IMR-90 (cell line): ENCODE results near the gene SLC26A11. TPM values are rescaled to one million over a fixed set of nuclear protein-coding genes. Genes with fewer than 3 reads are reported as not detected.

ENCODE experiments used
- ATAC-seq: fragments of 200-7000 bp; cut with Tn5 transposase; 2 replicates; pipeline ENCODE4 v1.9.1; 2020; ENCODE audit warnings: low read depth, mild to moderate bottlenecking, moderate library complexity
- BruUV-seq: library from RNA; stranded (reverse); fragments of 400-500 nt; replicated peaks from 2 replicates; lab custom pipeline; 2021; lab: Mats Ljungman, UMichigan
- CTCF ChIA-PET: fragments of 300-600 bp; formaldehyde crosslinking; extraction: SDS; loops from one replicate; lab custom pipeline; 2021; ENCODE audit warnings: antibody characterized with exemption; lab: Yijun Ruan, JAX
- POLR2A ChIA-PET: fragments of 300-600 bp; sonication (Branson Sonifier 250); formaldehyde crosslinking; loops from one replicate; lab custom pipeline; 2022; ENCODE audit warnings: antibody characterized with exemption; ENCODE audit not compliant: unreplicated experiment; lab: Charles Lee
- DNase-seq: peaks from one replicate; pipeline ENCODE4 v3.0.0; 2013
- H2AFZ ChIP-seq: replicated peaks from 2 replicates; pipeline ENCODE3; 2013; ENCODE audit warnings: low read length, mild to moderate bottlenecking; ENCODE audit not compliant: poor library complexity
- H2AK5ac ChIP-seq: 2 replicates; pipeline ENCODE4 v1.6.1; 2013; ENCODE audit warnings: low read depth, low read length, inconsistent platforms
- H2AK9ac ChIP-seq: replicated peaks from 2 replicates; pipeline ENCODE3; 2013; ENCODE audit warnings: mild to moderate bottlenecking, low read depth, low read length, moderate library complexity; ENCODE audit not compliant: poor library complexity
- H2BK120ac ChIP-seq: 2 replicates; pipeline ENCODE4 v1.6.1; 2013; ENCODE audit warnings: low read depth, low read length, inconsistent platforms
- H2BK15ac ChIP-seq: 3 replicates; pipeline ENCODE4 v1.6.1; 2013; ENCODE audit warnings: low read depth, low read length, inconsistent platforms
- H2BK20ac ChIP-seq: 2 replicates; pipeline ENCODE4 v1.6.1; 2013; ENCODE audit warnings: low read depth, mild to moderate bottlenecking, inconsistent platforms, low read length, moderate library complexity
- H2BK5ac ChIP-seq: 2 replicates; pipeline ENCODE4 v1.6.1; 2013; ENCODE audit warnings: mild to moderate bottlenecking, low read depth, low read length, inconsistent platforms; ENCODE audit not compliant: poor library complexity, severe bottlenecking
- H3K14ac ChIP-seq: replicated peaks from 2 replicates; pipeline ENCODE4 v1.6.1; 2013; ENCODE audit warnings: low read depth, low read length, inconsistent platforms
- H3K18ac ChIP-seq: 2 replicates; pipeline ENCODE4 v1.6.1; 2013; ENCODE audit warnings: low read depth, low read length, control low read depth
- H3K23ac ChIP-seq: 2 replicates; pipeline ENCODE4 v1.6.1; 2013; ENCODE audit warnings: low read depth, low read length, inconsistent platforms
- H3K27ac ChIP-seq: 2 replicates; pipeline ENCODE4 v1.5.1; 2013; ENCODE audit warnings: mild to moderate bottlenecking, control low read depth, low read length; ENCODE audit not compliant: insufficient read depth
- H3K27me3 ChIP-seq: 2 replicates; pipeline ENCODE4 v1.6.1; 2013; ENCODE audit warnings: low read length; ENCODE audit not compliant: control insufficient read depth, insufficient read depth
- H3K36me3 ChIP-seq: 2 replicates; pipeline ENCODE4 v1.6.1; 2013; ENCODE audit warnings: low read length, mixed read lengths; ENCODE audit not compliant: control insufficient read depth, insufficient read depth
- H3K4ac ChIP-seq: 2 replicates; pipeline ENCODE4 v1.6.1; 2013; ENCODE audit warnings: low read depth, low read length, inconsistent platforms
- H3K4me1 ChIP-seq: 2 replicates; pipeline ENCODE4 v1.6.1; 2013; ENCODE audit warnings: low read length, mixed read lengths; ENCODE audit not compliant: control insufficient read depth, insufficient read depth
- H3K4me2 ChIP-seq: 2 replicates; pipeline ENCODE4 v1.6.1; 2013; ENCODE audit warnings: low read depth, mild to moderate bottlenecking, control low read depth, low read length, moderate library complexity
- H3K4me3 ChIP-seq: 2 replicates; pipeline ENCODE4 v1.5.1; 2013; ENCODE audit warnings: low read depth, mild to moderate bottlenecking, control low read depth, low read length, moderate library complexity; ENCODE audit not compliant: insufficient read depth
- H3K56ac ChIP-seq: 2 replicates; pipeline ENCODE4 v1.6.1; 2013; ENCODE audit warnings: low read length, inconsistent platforms; ENCODE audit not compliant: insufficient read depth; ENCODE audit errors: extremely low read depth
- H3K79me1 ChIP-seq, 2 experiments: 2 replicates each; pipeline ENCODE4 v1.6.1; 2013; ENCODE audit warnings: low read length in 2 of 2, inconsistent platforms in 1 of 2, low read depth in 1 of 2
- H3K9ac ChIP-seq: 2 replicates; pipeline ENCODE4 v1.6.1; 2013; ENCODE audit warnings: low read depth, low read length, control low read depth
- H3K9me1 ChIP-seq: 2 replicates; pipeline ENCODE4 v1.6.1; 2013; ENCODE audit warnings: low read length, inconsistent platforms; ENCODE audit not compliant: insufficient read depth
- H3K9me3 ChIP-seq: 2 replicates; pipeline ENCODE4 v1.6.1; 2013; ENCODE audit warnings: low read length; ENCODE audit not compliant: control insufficient read depth, insufficient read depth
- H4K20me1 ChIP-seq: 2 replicates; pipeline ENCODE4 v1.6.1; 2013; ENCODE audit warnings: low read length, inconsistent platforms; ENCODE audit not compliant: insufficient read depth
- H4K5ac ChIP-seq: 2 replicates; pipeline ENCODE4 v1.6.1; 2013; ENCODE audit warnings: mild to moderate bottlenecking, low read depth, low read length, control low read depth
- H4K8ac ChIP-seq, 2 experiments: 2 replicates each; pipeline ENCODE4 v1.6.1; 2013; ENCODE audit warnings: low read depth in 2 of 2, low read length in 2 of 2, control low read depth in 1 of 2, inconsistent platforms in 1 of 2
- H4K91ac ChIP-seq: 2 replicates; pipeline ENCODE4 v1.6.1; 2013; ENCODE audit warnings: low read depth, low read length, inconsistent platforms; ENCODE audit not compliant: insufficient read depth
- BHLHE40 ChIP-seq: fragments of 150-350 bp; IDR thresholded peaks from 2 replicates; pipeline ENCODE4 v1.6.1; 2016; ENCODE audit warnings: mild to moderate bottlenecking, low read depth, low read length
- ELK1 ChIP-seq: fragments of 150-350 bp; IDR thresholded peaks from 2 replicates; pipeline ENCODE4 v1.6.1; 2016; ENCODE audit warnings: low read depth, mild to moderate bottlenecking, low read length, moderate library complexity, borderline replicate concordance
- WGBS, 2 experiments: methylation state at CpG; one replicate each; pipeline versions ENCODE4 v1.1.5 to v1.1.7; 2013; ENCODE audit warnings: missing lambda C conversion rate in 2 of 2; ENCODE audit not compliant: insufficient read length in 1 of 2; ENCODE audit errors: extremely low coverage in 2 of 2; 5-methylcytosine and 5-hydroxymethylcytosine counted together
- dilution Hi-C: fragments of 300-500 bp; cut with HindIII; formaldehyde crosslinking; loops from one replicate; pipeline ENCODE4 v1.14.3; 2018; ENCODE audit warnings: low sequenced_read_pairs; ENCODE audit not compliant: unreplicated experiment
- in situ Hi-C: fragments of 300-500 bp; cut with MboI; formaldehyde crosslinking; loops from 3 replicates; pipeline ENCODE4 v1.14.3; 2019; ENCODE audit warnings: low sequenced_read_pairs, inconsistent platforms, mixed read lengths
- intact Hi-C: fragments of 100-400 bp; cut with micrococcal nuclease; formaldehyde crosslinking; loops from 2 replicates; pipeline ENCODE4 v1.10.0; 2022
- polyA plus RNA-seq, 3 experiments: library from polyadenylated mRNA; depleted of rRNA; stranded (reverse); fragments of >200 nt; gene quantifications; 2 replicates each; pipeline ENCODE4 v1.2.3, GENCODE V29; 2012; ENCODE audit warnings: low replicate concordance in 1 of 3
- total RNA-seq: library from RNA; depleted of rRNA; stranded (reverse); fragments of >200 nt; gene quantifications from 2 replicates; pipeline ENCODE4 v1.2.3, GENCODE V29; 2012

The SLC26A11 gene
- total and polyA plus RNA-seq, 2 of the 4 experiments (the other 2 are of a cell fraction): 3.2 to 15.6 TPM

GRCh38 chr17:80287806-80288567 is 67.8 kb downstream of the SLC26A11 start:
- no peak overlapping the region for H2AK5ac ChIP-seq
- intact Hi-C loops (no loop called here), in situ Hi-C loops (no loop called here), dilution Hi-C loops (no loop called here)
- no peaks in the 10 kb centered on the region for H3K4me1 ChIP-seq
- H2AK9ac ChIP-seq: no peak overlapping the region
- no peak overlapping the region for H2AFZ ChIP-seq
- H3K56ac ChIP-seq: no peak overlapping the region
- H3K9me1 ChIP-seq: peaks cover 11% of the 10 kb centered on the region
- ChIA-PET POLR2A (no interaction called here), CTCF (no interaction called here)
- no peak overlapping the region for H2BK20ac ChIP-seq
- no peak overlapping the region for H3K4me3 ChIP-seq
- H2BK15ac ChIP-seq: no peak overlapping the region
- no peak overlapping the region for H3K4me2 ChIP-seq
- H3K23ac ChIP-seq: no peak overlapping the region
- no peaks in the 10 kb centered on the region for H3K27me3 ChIP-seq
- H3K9me3 ChIP-seq: no peaks in the 10 kb centered on the region
- peaks cover 58% of the 10 kb centered on the region for H3K36me3 ChIP-seq
- no peak overlapping the region for H2BK120ac ChIP-seq
- no peak overlapping the region for H3K27ac ChIP-seq
- 100% methylated on average over 4 of the region's 22 CpGs; no CpG with 5 or more reads in 1 of the 2 experiments for WGBS, 2 experiments
- no peak overlapping the region for H4K8ac ChIP-seq
- no peak overlapping the region for H2BK5ac ChIP-seq
- ATAC-seq: no peak
- DNase-seq: no peak
- H3K9ac ChIP-seq: no peak overlapping the region
- peaks cover 11 to 34% of the 10 kb centered on the region in 2 experiments; a peak in 3 of 4 replicates for H3K79me1 ChIP-seq
- no peak overlapping the region for H4K5ac ChIP-seq
- no peak overlapping the region for H4K91ac ChIP-seq
- no peak overlapping the region for H3K18ac ChIP-seq
- peaks cover 11% of the 10 kb centered on the region for H4K20me1 ChIP-seq
- BruUV-seq: no TSS peak
- TF ChIP-seq ELK1: no peak
- no peak for TF ChIP-seq BHLHE40
- H3K4ac ChIP-seq: no peak overlapping the region
- no peak overlapping the region for H3K14ac ChIP-seq
